ENCODE data around the gene RNF4.
A peak's percentile ranks its signal among the peaks of the same experiment; 100 is the strongest.
"Not testable (repeated sequence)": the region's sequence is repeated elsewhere in the genome, so short reads cannot be mapped to it uniquely, and the experiment has no call there.

Gene RNF4

GRCh38 chr4:2534904-2535375 is 66.0 kb downstream of the RNF4 start:
- no peak for DNase-seq (ENCODE audit: low read depth)

DNA sequence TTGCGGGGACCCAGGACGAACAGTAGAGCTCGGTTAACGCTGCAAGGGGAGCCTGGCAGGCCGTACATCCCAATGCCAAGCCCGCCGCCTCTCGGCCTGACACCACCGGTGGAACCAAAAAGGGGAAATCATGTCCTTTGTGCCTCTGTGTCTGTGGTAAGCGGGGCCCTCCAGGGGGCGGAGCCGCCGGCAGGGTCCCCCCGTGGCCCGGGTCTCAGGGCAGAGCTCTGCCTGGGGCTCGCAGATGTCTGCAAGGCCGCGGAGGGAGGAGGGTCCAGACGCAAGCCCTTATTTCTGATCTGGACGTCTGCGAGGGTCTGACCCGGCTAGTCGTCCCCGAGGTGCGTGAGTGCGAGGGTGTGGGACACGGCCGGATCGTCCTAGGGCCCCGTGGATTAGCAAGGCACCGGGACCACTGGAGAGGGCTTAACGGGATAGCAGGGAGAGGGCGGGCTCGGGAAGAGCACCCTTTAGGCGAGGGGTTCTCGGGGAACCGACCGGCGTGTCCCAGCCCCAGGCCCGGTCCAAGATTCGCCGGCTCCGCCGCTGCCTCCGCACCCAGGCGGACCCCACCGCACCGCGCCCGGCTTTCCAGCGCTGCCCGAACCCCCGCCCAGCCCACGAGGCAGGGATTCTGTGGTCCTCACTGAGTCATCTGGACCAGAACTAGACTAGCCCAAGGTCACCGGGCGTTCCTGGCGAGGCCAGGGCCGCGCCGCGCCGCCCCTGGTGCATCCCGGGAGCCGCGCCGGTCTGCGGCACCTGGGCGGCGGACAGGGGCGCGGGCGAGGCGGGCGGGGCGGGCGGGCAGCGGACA is 66.7 kb downstream of the RNF4 start:
- peak; percentile 20 for DNase-seq (ENCODE audit: low read depth)

DNA sequence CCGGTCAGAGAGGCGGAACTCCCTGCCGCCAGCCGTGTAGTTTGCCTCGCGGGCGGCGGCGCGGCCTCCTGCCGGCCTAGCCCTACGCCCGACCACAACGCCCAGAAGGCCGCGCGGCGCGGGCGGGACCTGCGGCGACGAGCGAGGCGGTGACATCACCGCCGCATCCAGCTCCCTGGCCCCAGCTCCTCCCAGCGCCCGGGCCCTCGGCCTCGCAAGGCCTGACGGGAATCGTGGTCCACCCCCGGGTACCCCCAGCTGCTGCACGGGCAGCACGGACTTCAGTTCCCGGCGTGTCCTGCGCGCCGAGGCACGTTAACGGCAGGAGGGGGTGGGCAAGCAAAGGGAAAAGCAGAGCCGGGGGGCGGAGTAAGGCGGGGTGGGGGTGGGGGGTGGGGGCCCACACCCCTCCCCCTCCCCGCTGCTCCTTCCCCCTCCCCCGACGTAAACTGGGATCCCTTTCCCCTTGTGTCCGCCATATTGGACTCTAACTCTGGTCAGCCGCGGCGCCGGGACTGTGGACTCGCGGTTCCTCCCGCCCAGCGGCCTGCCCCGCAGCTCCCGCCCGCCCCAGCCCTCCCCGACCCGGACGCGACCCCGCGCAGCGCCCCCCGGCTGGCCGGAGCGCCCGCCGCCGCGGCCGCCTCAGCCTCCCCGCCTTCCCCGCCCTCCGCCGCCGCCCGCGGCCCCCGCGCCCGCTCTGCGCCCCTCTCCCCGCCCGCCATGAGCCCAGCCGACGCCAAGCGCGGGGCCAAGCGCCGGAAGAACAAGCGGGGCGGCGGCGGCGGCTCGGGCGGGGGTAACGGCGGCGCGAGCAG is 67.5 kb downstream of the RNF4 start, which contains the start of gene FAM193A:
Gene FAM193A (plus strand): TSS at position 455 of the 818 bp plus-strand sequence. CDS start 269 bp downstream, at position 724.
- peak; percentile 99 for DNase-seq (ENCODE audit: low read depth)

GRCh38 chr4:2537011-2537830 is 68.3 kb downstream of the RNF4 start:
- peak; percentile 28 for DNase-seq (ENCODE audit: low read depth)

DNA sequence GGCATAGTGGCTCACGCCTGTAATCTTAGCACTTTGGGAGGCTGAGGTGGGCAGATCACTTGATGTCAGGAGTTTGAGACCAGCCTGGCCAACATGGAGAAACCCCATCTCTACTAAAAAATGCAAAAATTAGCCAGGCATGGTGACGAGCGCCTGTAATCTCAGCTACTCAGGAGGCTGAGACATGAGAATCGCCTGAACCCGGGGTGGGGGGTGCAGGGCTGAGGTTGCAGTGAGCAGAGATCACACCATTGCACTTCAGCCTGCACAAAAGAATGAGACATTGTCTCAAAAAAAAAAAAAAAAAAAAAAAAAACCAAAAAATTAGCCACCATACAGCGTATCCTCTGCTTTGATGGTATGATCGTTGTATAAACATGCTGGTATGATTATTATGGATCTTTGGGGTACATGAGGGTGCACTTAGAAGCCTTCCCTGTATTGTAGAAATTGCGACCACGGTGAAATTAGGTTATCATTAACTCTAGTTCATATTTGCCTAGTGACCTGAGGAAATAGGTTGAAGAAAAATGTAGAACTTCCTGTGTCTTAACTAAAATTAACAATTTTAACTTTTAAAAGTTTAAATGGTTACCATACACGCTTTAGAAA is 74.8 kb downstream of the RNF4 start:
- DNase-seq (ENCODE audit: low read depth) = not testable (repeated sequence)

DNA sequence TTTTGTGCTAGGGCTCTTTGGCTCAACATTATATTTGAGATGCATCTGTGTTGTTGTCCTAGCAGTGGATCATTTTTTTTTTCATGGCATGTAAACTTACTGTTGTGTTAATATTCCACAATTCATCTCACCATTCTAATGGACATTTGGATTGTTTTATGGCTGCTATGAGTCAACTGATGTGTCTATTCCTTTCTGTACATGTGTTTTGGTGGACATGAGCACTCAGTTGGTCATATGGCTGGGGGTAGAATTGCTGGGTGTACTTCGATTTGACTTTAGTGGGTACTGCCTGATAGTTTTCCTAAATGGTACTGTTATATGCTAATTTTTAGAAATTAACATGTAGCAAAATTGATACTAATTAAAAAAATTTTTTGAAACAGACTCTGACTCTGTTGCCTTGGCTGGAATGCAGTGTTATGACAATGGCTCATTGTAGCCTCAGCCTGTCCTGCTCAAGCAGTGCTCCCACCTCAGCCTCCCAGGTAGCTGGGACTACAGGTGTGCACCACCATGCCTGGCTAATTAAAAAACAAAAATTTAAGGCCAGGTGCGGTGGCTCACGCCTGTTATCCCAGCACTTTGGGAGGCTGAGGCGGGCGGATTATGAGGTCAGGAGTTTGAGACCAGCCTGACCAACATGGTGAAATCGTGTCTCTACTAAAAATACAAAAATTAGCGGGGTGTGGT is 76.6 kb downstream of the RNF4 start:
- DNase-seq (ENCODE audit: low read depth) = no peak

GRCh38 chr4:2546286-2546823 is 77.4 kb downstream of the RNF4 start:
- DNase-seq (ENCODE audit: low read depth) = no peak

DNA sequence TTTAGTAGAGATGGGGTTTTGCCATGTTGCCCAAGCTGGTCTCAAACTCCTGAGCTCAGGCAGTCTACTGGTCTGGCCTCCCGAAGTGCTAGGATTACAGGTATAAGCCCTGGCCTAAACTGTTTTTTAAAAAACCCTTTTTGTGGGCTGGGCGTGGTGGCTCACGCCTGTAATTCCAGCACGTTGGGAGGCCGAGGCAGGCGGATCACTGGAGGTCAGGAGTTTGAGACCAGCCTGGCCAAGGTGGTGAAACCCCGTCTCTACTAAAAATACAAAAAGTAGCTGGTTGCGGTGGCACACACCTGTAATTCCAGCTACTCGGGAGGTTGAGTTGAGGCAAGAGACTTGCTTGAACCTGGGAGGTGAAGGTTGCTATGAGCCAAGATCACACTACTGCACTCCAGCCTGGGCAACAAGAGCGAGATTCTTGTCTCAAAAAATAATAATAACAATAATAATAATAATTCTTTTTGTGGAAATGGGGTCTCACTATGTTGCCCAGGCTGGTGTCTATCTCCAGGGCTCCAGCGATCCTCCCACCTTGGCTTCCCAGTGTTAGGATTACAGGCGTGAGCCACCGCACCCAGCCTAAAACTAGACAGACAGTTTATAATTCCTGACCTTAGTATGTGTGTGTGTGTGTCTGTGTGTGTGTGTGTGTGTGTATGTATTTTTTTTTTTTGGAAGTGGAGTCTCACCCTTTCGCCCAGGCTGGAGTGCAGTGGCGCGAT is 78.2 kb downstream of the RNF4 start:
- not testable (repeated sequence) for DNase-seq (ENCODE audit: low read depth)

- DNase-seq (ENCODE audit: low read depth) = no peak
Observed at GRCh38 chr4:2551118-2551517, 82.2 kb downstream of the RNF4 start.

DNA sequence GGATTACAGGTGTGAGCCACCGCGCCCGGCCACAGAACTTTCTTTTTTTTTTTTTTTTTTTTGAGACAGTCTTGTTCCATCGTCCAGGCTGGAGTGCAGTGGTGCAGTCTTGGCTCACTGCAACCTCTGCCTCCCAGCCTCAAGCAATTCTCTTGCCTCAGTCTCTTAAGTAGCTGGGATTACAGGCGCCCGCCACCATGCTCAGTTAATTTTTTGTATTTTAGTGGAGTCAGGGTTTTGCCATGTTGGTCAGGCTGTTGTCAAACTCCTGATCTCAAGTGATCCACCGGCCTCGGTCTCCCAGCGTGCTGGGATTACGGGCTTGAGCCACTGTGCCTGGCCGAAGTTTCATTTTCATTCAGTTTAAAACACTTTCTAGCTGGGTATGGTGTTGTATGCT is 83.9 kb downstream of the RNF4 start:
- DNase-seq (ENCODE audit: low read depth) = no peak

- DNase-seq (ENCODE audit: low read depth) = no peak
Observed at GRCh38 chr4:2558301-2558700, 89.4 kb downstream of the RNF4 start.

DNA sequence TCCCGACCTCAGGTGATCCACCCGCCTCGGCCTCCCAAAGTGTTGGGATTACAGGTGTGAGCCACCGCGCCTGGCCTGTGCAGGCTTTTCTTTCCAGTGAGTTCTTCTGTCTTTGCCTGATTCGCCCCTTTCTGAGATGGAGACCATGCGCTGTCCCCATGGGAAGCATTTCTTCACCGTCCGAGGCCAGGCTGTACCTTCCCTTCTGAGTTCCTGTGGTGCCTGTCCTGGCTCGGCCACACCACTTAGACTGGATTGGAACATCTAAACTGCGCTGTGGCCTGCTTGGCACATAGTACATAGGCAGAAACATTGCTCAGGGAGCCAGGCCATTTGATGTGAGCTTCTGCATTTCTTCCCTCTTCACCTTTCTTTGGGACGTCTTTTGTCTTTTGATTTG is 91.3 kb downstream of the RNF4 start:
- no peak for DNase-seq (ENCODE audit: low read depth)
